HEK293T (cell line): ENCODE measurements around the gene UBB.
"Not testable (repeated sequence)": the region's sequence is repeated elsewhere in the genome, so short reads cannot be mapped to it uniquely, and the experiment has no call there.

Experiments used
- ARNT ChIP-seq: fragments of 450-650 bp; IDR thresholded peaks from 2 replicates; pipeline ENCODE4 v1.6.1; 2017; ENCODE audit warnings: mild to moderate bottlenecking
- BHLHE40 ChIP-seq: fragments of 450-650 bp; IDR thresholded peaks from 2 replicates; pipeline ENCODE4 v1.6.1; 2016; ENCODE audit warnings: mild to moderate bottlenecking, moderate library complexity, borderline replicate concordance
- FOXA1 ChIP-seq: fragments of 450-650 bp; IDR thresholded peaks from 2 replicates; pipeline ENCODE4 v1.6.1; 2016; ENCODE audit warnings: mild to moderate bottlenecking
- FOXM1 ChIP-seq: fragments of 450-650 bp; IDR thresholded peaks from 2 replicates; pipeline ENCODE4 v1.6.1; 2017; ENCODE audit warnings: mild to moderate bottlenecking, borderline replicate concordance
- L3MBTL2 ChIP-seq: fragments of 450-650 bp; conservative IDR thresholded peaks from 2 replicates; pipeline ENCODE4 v1.6.1; 2016; ENCODE audit warnings: mild to moderate bottlenecking
- NFRKB ChIP-seq: fragments of 450-650 bp; IDR thresholded peaks from 2 replicates; pipeline ENCODE4 v1.6.1; 2016; ENCODE audit warnings: mild to moderate bottlenecking, moderate library complexity
- PKNOX1 ChIP-seq: fragments of 450-650 bp; IDR thresholded peaks from 2 replicates; pipeline ENCODE4 v1.6.1; 2016
- SP1 ChIP-seq: fragments of 450-650 bp; IDR thresholded peaks from 2 replicates; pipeline ENCODE4 v1.6.1; 2017
- SUZ12 ChIP-seq: fragments of 450-650 bp; IDR thresholded peaks from 2 replicates; pipeline ENCODE4 v1.6.1; 2016; ENCODE audit warnings: mild to moderate bottlenecking
- TARDBP ChIP-seq: fragments of 450-650 bp; IDR thresholded peaks from 2 replicates; pipeline ENCODE4 v1.6.1; 2016
- ZNF384 ChIP-seq: fragments of 450-650 bp; IDR thresholded peaks from 2 replicates; pipeline ENCODE4 v1.6.1; 2016

GRCh38 chr17:16395887-16396286 is 15.0 kb downstream of the UBB start:
- TF ChIP-seq TARDBP, SP1, L3MBTL2, FOXM1, FOXA1, NFRKB, PKNOX1, ZNF384, ARNT, BHLHE40, SUZ12: not testable (repeated sequence)
